ENCODE results near the gene DNMT3A.

DNA sequence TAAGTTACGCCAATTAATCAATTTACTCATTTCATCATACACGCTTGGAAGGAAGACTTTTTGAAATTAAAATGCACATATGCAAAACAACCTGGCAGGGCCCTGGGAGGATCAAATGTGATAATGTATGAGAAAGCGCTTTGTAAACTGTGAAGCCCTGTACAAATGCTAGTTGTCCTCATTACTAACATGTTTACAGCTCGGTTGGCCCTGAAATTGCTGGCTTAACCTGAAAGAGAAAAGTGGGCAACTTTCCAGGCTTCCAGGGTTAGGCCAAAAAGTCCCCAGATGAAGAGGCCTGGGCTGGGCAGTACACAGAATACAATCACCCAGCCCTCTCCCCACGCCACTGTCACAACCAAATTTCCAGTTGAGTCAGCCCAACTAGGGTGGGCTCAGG is 60.2 kb downstream of the DNMT3A start:
- TF ChIP-seq TARDBP (IDR thresholded peaks at IDR 0.05) (no peak), SUZ12 (IDR thresholded peaks at IDR 0.05) (no peak), FOXM1 (IDR thresholded peaks at IDR 0.05; ENCODE audit: borderline replicate concordance) (no peak), BHLHE40 (IDR thresholded peaks at IDR 0.05; ENCODE audit: borderline replicate concordance) (no peak), NFRKB (IDR thresholded peaks at IDR 0.05) (no peak), FOXK2 (IDR thresholded peaks at IDR 0.05) (no peak), ZNF384 (IDR thresholded peaks at IDR 0.05) (no peak), SP1 (IDR thresholded peaks at IDR 0.05) (no peak), FOXA1 (IDR thresholded peaks at IDR 0.05) (no peak)
- TF ChIP-seq, protein P1, sequence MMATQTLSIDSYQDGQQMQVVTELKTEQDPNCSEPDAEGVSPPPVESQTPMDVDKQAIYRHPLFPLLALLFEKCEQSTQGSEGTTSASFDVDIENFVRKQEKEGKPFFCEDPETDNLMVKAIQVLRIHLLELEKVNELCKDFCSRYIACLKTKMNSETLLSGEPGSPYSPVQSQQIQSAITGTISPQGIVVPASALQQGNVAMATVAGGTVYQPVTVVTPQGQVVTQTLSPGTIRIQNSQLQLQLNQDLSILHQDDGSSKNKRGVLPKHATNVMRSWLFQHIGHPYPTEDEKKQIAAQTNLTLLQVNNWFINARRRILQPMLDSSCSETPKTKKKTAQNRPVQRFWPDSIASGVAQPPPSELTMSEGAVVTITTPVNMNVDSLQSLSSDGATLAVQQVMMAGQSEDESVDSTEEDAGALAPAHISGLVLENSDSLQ (IDR thresholded peaks at IDR 0.05): no peak

All from HEK293T (cell line).